Measurements from ENCODE around the gene CCHCR1. TPM values are rescaled to one million over a fixed set of nuclear protein-coding genes. Genes with fewer than 3 reads are reported as not detected.
A peak's percentile ranks its signal among the peaks of the same experiment; 100 is the strongest.

Gene CCHCR1
- total and polyA plus RNA-seq, 2 of the 13 experiments (the other 11 are each of a cell fraction or from before 2014, with no cell fraction given): 14.6 to 28.2 TPM

- peak; percentile 70; the same call in 1 of the 2 replicates for TF ChIP-seq ZBED4 (CRISPR knock-in tag; IDR thresholded peaks at IDR 0.05; ENCODE audit: borderline replicate concordance)
- no peak for TF ChIP-seq FOSL1 (CRISPR knock-in tag; IDR thresholded peaks at IDR 0.05; ENCODE audit: borderline replicate concordance)
- TF ChIP-seq ZNF230 (CRISPR knock-in tag; IDR thresholded peaks at IDR 0.05): 0 out of 2 replicates have a peak, but pooled peaks have one; percentile 35
- peak; percentile 76; the same call in 1 of the 2 replicates for TF ChIP-seq HNF4G (IDR thresholded peaks at IDR 0.05; ENCODE audit: borderline replicate concordance, low read depth, low read length)
- no peak for TF ChIP-seq HNF4G (CRISPR knock-in tag; IDR thresholded peaks at IDR 0.05; ENCODE audit: borderline replicate concordance, low read depth)
- no peak for TF ChIP-seq FOXK2 (IDR thresholded peaks at IDR 0.05)
- TF ChIP-seq ZNF367 (CRISPR knock-in tag; IDR thresholded peaks at IDR 0.05; ENCODE audit: borderline replicate concordance): no peak
- peak; percentile 39; the same call in 1 of the 2 replicates for TF ChIP-seq ZGPAT (CRISPR knock-in tag; IDR thresholded peaks at IDR 0.05)
- peak; percentile 44; the same call in 1 of the 2 replicates for TF ChIP-seq IKZF5 (CRISPR knock-in tag; IDR thresholded peaks at IDR 0.05)
- no peak for TF ChIP-seq GLMP (CRISPR knock-in tag; IDR thresholded peaks at IDR 0.05; ENCODE audit: borderline replicate concordance)
- peak; percentile 75 for TF ChIP-seq ZNF589 (CRISPR knock-in tag; conservative IDR thresholded peaks at IDR 0.05)
- TF ChIP-seq ZNF333 (CRISPR knock-in tag; IDR thresholded peaks at IDR 0.05; ENCODE audit: borderline replicate concordance): no peak
- TF ChIP-seq ZNF121 (CRISPR knock-in tag; IDR thresholded peaks at IDR 0.05): no peak
- TF ChIP-seq CREB1 (IDR thresholded peaks at IDR 0.05): peak; percentile 67; the same call in 1 of the 2 replicates
- peak; percentile 86 for TF ChIP-seq CREB1 (CRISPR knock-in tag; IDR thresholded peaks at IDR 0.05)
- peak; percentile 78; the same call in 1 of the 2 replicates for TF ChIP-seq ZNF607 (CRISPR knock-in tag; IDR thresholded peaks at IDR 0.05; ENCODE audit: borderline replicate concordance)
- 0 out of 2 replicates have a peak, but pooled peaks have one; percentile 39 for TF ChIP-seq KLF11 (CRISPR knock-in tag; IDR thresholded peaks at IDR 0.05)
- TF ChIP-seq ZNF205 (CRISPR knock-in tag; IDR thresholded peaks at IDR 0.05): no peak
- TF ChIP-seq DZIP1 (CRISPR knock-in tag; IDR thresholded peaks at IDR 0.05): no peak
These were observed 699 bp upstream of the CCHCR1 start, which contains the start of gene TCF19 (continued) for GRCh38 chr6:31158140-31158862.

Data from HepG2 (cell line).